OCI-LY7 (cell line): Measurements from ENCODE around the gene RECK. TPM values are rescaled to one million over a fixed set of nuclear protein-coding genes. Genes with fewer than 3 reads are reported as not detected.

Experiments used
- BruUV-seq: library from RNA; stranded (reverse); fragments of 400-500 nt; replicated peaks from 2 replicates; lab custom pipeline; 2021; lab: Mats Ljungman, UMichigan
- CTCF ChIA-PET: fragments of 300-600 bp; sonication (Branson Sonifier 250); formaldehyde crosslinking; loops from one replicate; lab custom pipeline; 2022; ENCODE audit warnings: antibody characterized with exemption; ENCODE audit not compliant: unreplicated experiment; lab: Charles Lee
- POLR2A ChIA-PET: fragments of 300-600 bp; sonication (Branson Sonifier 250); formaldehyde crosslinking; loops from one replicate; lab custom pipeline; 2022; ENCODE audit warnings: antibody characterized with exemption; lab: Charles Lee
- DNase-seq: peaks from one replicate; pipeline ENCODE4 v3.0.0-alpha.2; 2015; ENCODE audit warnings: low spot score
- H2AFZ ChIP-seq: fragments of 200-600 bp; sonication (generic), shearing (Covaris generic); 2 replicates; pipeline ENCODE4 v1.6.1; 2014; ENCODE audit warnings: mild to moderate bottlenecking, antibody characterized with exemption, low read length, moderate library complexity
- H3K27ac ChIP-seq: fragments of 200-600 bp; sonication (generic); 2 replicates; pipeline ENCODE4 v1.5.1; 2014; ENCODE audit warnings: mixed run types, low read depth, mild to moderate bottlenecking, moderate library complexity, low read length, inconsistent platforms; ENCODE audit not compliant: poor library complexity, severe bottlenecking
- H3K36me3 ChIP-seq: fragments of 200-600 bp; sonication (generic); 2 replicates; pipeline ENCODE4 v1.6.1; 2014; ENCODE audit warnings: mild to moderate bottlenecking, antibody characterized with exemption, low read length, moderate library complexity, mixed read lengths; ENCODE audit not compliant: insufficient read depth
- H3K4me1 ChIP-seq: fragments of 200-600 bp; sonication (generic); 2 replicates; pipeline ENCODE4 v1.5.1; 2014; ENCODE audit warnings: mild to moderate bottlenecking, low read length; ENCODE audit not compliant: insufficient read depth, poor library complexity, severe bottlenecking
- H3K4me2 ChIP-seq: fragments of 200-600 bp; sonication (generic); 2 replicates; pipeline ENCODE4 v1.6.1; 2014; ENCODE audit warnings: mild to moderate bottlenecking, low read length
- H3K4me3 ChIP-seq: fragments of 200-600 bp; sonication (generic); 2 replicates; pipeline ENCODE4 v1.5.1; 2014; ENCODE audit warnings: mild to moderate bottlenecking, low read depth, low read length; ENCODE audit not compliant: poor library complexity, severe bottlenecking
- H3K79me2 ChIP-seq: fragments of 200-600 bp; sonication (generic); 2 replicates; pipeline ENCODE4 v1.6.1; 2016; ENCODE audit warnings: low read depth, mild to moderate bottlenecking, low read length, moderate library complexity, mixed read lengths; ENCODE audit not compliant: insufficient read depth
- H3K9me2 ChIP-seq: fragments of 200-600 bp; sonication (generic); 2 replicates; pipeline ENCODE4 v1.6.1; 2016; ENCODE audit warnings: mild to moderate bottlenecking, low read length, mixed read lengths; ENCODE audit not compliant: insufficient read depth
- H3K9me3 ChIP-seq: fragments of 200-600 bp; sonication (generic); 2 replicates; pipeline ENCODE4 v1.6.1; 2014; ENCODE audit warnings: mild to moderate bottlenecking, mixed run types, low read length, mixed read lengths
- H4K20me1 ChIP-seq: fragments of 200-600 bp; sonication (generic); 2 replicates; pipeline ENCODE4 v1.6.1; 2014; ENCODE audit warnings: mild to moderate bottlenecking, antibody characterized with exemption, low read length, moderate library complexity, mixed read lengths; ENCODE audit not compliant: insufficient read depth
- EZH2phosphoT487 ChIP-seq: fragments of 200-600 bp; sonication (generic); IDR thresholded peaks from 2 replicates; pipeline ENCODE4 v1.6.1; 2018; ENCODE audit warnings: low read depth, borderline replicate concordance, mild to moderate bottlenecking, mixed run types, antibody characterized with exemption, low read length, moderate library complexity, mixed read lengths
- intact Hi-C: fragments of 100-400 bp; cut with micrococcal nuclease; formaldehyde crosslinking; loops from one replicate; pipeline ENCODE4 v1.10.0; 2022; ENCODE audit not compliant: unreplicated experiment
- total RNA-seq, 2 experiments: library from RNA; depleted of rRNA in 1 of 2; stranded (reverse); fragments of >200 nt in 1 of 2; shearing (Covaris generic) in 1 of 2; gene quantifications; 2 replicates each; pipeline ENCODE4 v1.2.3, GENCODE V29; 2014 to 2022
- TF ChIP-seq, protein P1 (sequence below): fragments of 200-600 bp; sonication (generic); conservative IDR thresholded peaks from 2 replicates; pipeline ENCODE4 v1.5.1; 2014; ENCODE audit warnings: mild to moderate bottlenecking, antibody characterized with exemption, low read length, moderate library complexity, mixed read lengths

Gene RECK
- total RNA-seq, 2 experiments from 2014 or later, result 3.0 to 6.5 TPM

DNA sequence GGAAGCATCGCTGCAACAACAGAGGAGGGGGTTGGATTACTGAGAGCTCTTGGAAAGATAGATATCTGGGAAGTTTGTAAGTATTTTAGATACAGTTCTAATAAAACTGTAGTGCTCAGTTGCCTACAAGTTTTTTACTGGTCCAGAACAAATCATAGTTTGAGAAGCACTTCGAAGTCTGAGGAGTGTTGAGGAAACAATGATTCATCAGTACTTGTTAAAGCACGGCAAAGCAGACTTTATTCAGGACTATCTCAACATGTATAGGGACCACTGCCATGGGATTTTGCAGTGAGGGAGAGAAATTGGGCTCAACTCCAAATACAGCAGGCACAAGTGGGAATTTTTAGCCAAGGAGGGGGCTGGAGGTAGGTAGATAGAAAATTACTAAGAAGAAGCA lies 25.3 kb upstream of the RECK start:
- H2AFZ ChIP-seq, result no peak overlapping the region
- ChIA-PET CTCF (interaction anchor here (1.1 kb wide), 1 partner anchor 12 kb away, joined by 3 read pairs; no protein-coding TSS in a partner anchor), POLR2A (interaction anchor here (1.4 kb wide), 1 partner anchor 34 kb away, joined by 5 read pairs; no protein-coding TSS in a partner anchor)
- no peak overlapping the region for H3K4me3 ChIP-seq
- no peak overlapping the region for H3K27ac ChIP-seq
- H3K79me2 ChIP-seq, result no peaks in the 10 kb centered on the region
- H3K9me3 ChIP-seq, result no peaks in the 10 kb centered on the region
- TF ChIP-seq, protein P1, sequence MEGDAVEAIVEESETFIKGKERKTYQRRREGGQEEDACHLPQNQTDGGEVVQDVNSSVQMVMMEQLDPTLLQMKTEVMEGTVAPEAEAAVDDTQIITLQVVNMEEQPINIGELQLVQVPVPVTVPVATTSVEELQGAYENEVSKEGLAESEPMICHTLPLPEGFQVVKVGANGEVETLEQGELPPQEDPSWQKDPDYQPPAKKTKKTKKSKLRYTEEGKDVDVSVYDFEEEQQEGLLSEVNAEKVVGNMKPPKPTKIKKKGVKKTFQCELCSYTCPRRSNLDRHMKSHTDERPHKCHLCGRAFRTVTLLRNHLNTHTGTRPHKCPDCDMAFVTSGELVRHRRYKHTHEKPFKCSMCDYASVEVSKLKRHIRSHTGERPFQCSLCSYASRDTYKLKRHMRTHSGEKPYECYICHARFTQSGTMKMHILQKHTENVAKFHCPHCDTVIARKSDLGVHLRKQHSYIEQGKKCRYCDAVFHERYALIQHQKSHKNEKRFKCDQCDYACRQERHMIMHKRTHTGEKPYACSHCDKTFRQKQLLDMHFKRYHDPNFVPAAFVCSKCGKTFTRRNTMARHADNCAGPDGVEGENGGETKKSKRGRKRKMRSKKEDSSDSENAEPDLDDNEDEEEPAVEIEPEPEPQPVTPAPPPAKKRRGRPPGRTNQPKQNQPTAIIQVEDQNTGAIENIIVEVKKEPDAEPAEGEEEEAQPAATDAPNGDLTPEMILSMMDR, result no peak
- no peak for TF ChIP-seq EZH2phosphoT487
- intact Hi-C loops, result no loop called here
- H3K9me2 ChIP-seq, result no peaks in the 10 kb centered on the region
- BruUV-seq, result no TSS peak
- H4K20me1 ChIP-seq, result no peaks in the 10 kb centered on the region
- H3K4me2 ChIP-seq, result no peak overlapping the region
- no peaks in the 10 kb centered on the region for H3K36me3 ChIP-seq
- peaks cover 10% of the 10 kb centered on the region for H3K4me1 ChIP-seq
- DNase-seq, result no peak

DNA sequence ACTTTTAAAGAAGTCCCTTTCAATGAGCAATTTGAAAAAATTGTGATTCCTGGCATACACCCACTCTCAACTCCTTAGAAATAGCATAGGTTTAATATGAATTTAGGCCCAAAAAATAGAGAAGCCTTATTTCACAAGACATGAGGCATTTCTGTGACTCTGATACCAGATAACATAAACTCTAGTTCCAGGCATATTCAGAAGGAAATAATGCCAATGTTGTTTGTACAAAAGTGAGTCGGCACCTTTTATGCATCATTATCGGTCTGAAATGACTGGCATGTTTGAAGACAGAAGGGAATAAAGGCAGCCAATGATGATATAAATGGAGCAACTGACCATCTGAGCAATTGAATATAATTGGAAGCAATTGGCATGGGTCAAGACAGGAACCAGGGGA lies 19.4 kb upstream of the RECK start:
- ChIA-PET CTCF (no interaction called here), POLR2A (no interaction called here)
- Histone ChIP-seq H3K9me3 (no peaks in the 10 kb centered on the region), H3K36me3 (no peaks in the 10 kb centered on the region), H4K20me1 (no peaks in the 10 kb centered on the region), H3K79me2 (no peaks in the 10 kb centered on the region), H3K27ac (no peak overlapping the region), H3K4me2 (no peak overlapping the region), H3K4me3 (no peak overlapping the region), H2AFZ (no peak overlapping the region), H3K4me1 (no peaks in the 10 kb centered on the region), H3K9me2 (no peaks in the 10 kb centered on the region)
- BruUV-seq, result no TSS peak
- TF ChIP-seq, protein P1, result no peak
- TF ChIP-seq EZH2phosphoT487, result no peak
- intact Hi-C loops, result no loop called here
- no peak for DNase-seq

DNA sequence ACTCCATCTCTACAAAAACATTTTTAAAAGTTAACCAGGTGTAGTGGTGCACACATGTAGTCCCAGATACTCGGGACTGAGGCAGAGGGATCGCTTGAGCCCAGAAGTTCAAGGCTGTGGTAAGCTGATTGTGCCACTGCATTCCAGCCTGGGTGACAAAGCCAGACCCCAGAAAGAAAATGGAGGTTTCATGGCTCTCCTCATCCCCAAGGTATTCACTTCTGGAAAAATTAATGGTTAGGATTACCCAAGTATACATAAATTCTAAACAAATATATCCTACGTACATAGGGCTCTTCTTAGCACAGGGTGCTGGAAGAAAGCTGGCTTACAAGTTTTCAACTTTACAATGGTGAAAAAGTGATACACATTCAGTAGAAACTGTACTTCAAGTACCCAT lies 18.6 kb upstream of the RECK start:
- H3K9me2 ChIP-seq, result no peaks in the 10 kb centered on the region
- TF ChIP-seq EZH2phosphoT487, result no peak
- TF ChIP-seq, protein P1, result no peak
- no peaks in the 10 kb centered on the region for H3K9me3 ChIP-seq
- no peak overlapping the region for H2AFZ ChIP-seq
- H4K20me1 ChIP-seq, result no peaks in the 10 kb centered on the region
- ChIA-PET CTCF (no interaction called here), POLR2A (no interaction called here)
- intact Hi-C loops, result no loop called here
- H3K4me2 ChIP-seq, result no peak overlapping the region
- H3K27ac ChIP-seq, result no peak overlapping the region
- no peak overlapping the region for H3K4me3 ChIP-seq
- no peaks in the 10 kb centered on the region for H3K4me1 ChIP-seq
- no TSS peak for BruUV-seq
- no peaks in the 10 kb centered on the region for H3K36me3 ChIP-seq
- H3K79me2 ChIP-seq, result no peaks in the 10 kb centered on the region
- no peak for DNase-seq
